ENCODE measurements around the gene RXRG.

The RXRG gene

DNA sequence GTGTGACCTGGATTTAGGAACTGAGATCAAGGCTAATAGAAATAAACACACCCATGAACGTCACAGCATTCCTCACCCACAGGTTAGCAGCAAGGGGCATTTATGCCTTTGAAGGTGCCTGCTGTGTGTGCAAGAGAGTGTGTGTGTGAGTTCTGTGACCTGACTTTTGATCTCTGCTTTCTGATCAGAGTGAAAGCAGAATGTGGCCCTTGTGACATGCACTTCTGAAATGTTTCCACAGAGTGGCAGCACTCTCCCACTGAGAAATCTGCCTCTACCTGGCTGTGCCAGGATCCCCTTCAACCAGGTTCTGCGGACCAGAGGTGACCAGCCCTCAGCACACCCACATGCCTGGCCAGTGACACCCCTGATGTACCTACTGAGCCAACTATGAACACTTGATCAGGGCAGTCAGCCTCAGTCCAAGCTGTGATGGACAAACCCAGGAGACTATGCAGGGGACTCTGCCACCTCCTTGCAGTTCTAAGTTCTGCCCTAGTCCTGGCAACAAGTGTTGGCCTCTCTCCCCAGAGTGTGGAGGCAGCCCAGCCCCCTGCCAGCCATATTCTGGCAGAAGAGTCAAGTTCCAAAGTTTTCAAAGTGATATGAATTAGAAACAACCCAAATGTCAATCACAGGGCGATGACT lies 41.0 kb downstream of the RXRG start:
- no peak overlapping the region for H3K4me3 ChIP-seq (ENCODE audit: low read depth, low read length)
- TF ChIP-seq, protein P1, sequence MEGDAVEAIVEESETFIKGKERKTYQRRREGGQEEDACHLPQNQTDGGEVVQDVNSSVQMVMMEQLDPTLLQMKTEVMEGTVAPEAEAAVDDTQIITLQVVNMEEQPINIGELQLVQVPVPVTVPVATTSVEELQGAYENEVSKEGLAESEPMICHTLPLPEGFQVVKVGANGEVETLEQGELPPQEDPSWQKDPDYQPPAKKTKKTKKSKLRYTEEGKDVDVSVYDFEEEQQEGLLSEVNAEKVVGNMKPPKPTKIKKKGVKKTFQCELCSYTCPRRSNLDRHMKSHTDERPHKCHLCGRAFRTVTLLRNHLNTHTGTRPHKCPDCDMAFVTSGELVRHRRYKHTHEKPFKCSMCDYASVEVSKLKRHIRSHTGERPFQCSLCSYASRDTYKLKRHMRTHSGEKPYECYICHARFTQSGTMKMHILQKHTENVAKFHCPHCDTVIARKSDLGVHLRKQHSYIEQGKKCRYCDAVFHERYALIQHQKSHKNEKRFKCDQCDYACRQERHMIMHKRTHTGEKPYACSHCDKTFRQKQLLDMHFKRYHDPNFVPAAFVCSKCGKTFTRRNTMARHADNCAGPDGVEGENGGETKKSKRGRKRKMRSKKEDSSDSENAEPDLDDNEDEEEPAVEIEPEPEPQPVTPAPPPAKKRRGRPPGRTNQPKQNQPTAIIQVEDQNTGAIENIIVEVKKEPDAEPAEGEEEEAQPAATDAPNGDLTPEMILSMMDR (conservative IDR thresholded peaks at IDR 0.05; ENCODE audit: low read depth, low read length), result peak; percentile 62
- DNase-seq (ENCODE audit: low read depth), result peak; percentile 13

DNA sequence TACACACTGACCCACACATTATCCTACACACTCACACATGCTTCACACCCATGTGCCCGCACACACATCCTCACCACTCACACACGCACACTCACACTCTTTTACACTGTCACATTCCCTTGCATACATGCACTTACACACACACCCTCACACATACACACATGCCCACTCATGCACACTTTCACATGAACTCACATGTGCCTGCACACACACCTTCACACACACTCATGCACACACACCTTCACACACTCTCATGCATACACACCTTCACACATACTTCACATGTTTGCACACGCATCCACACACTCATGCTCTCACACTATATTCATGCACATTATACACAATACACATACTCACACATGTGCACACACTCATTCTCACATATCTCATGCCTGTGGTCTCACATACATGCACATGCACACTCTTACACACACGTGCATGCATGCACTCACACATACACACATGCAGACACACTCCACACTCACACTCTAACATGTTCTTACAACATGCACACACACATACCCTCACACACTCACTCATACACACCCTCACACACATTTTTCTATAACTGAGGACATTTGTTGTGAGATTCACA lies 42.3 kb downstream of the RXRG start:
- no peak overlapping the region for H3K4me3 ChIP-seq (ENCODE audit: low read depth, low read length)
- DNase-seq (ENCODE audit: low read depth), result no peak
- TF ChIP-seq, protein P1 (conservative IDR thresholded peaks at IDR 0.05; ENCODE audit: low read depth, low read length), result no peak

DNA sequence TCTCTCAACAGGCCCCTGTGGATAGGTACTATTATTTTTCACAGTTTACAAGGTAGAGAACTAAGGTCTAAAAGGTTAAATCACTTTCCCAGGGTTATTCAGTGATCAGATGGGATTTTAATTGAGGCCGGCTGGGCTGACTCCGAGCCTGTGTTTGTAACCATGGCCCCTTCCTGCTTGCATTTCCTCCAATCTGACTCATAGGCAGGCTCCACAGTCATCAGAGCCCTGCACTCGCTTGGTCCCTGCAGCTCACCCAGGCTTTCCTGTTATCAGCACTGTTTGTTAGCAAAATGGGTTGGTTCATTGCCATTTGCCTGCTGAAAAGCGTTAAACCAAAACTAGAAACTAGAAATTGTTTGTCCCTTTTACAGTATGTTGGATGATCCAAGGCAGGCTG lies 47.0 kb downstream of the RXRG start:
- TF ChIP-seq, protein P1 (conservative IDR thresholded peaks at IDR 0.05; ENCODE audit: low read depth, low read length), result no peak
- no peak overlapping the region for H3K4me3 ChIP-seq (ENCODE audit: low read depth, low read length)
- peak; percentile 42 for DNase-seq (ENCODE audit: low read depth)

DNA sequence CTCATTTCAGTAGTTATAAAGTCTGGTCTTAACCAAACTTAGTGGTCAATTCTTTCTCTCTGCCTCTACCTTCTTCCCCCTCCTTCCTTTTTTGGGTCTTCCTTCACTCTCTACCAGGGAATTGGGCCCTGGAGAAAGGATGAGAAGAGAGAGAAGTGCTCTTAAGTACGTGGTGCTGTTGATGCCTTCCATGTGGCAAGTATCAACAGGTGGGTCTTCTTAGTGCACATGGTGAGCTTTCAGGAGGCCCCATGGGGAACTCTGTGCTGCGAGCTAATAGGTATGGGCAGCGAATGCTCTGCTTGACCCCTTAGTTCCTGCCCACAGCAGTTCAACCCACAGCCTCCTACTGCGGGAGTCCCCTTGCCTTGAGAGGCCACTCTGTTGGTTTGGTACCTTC lies 49.0 kb downstream of the RXRG start:
- no peak overlapping the region for H3K4me3 ChIP-seq (ENCODE audit: low read depth, low read length)
- DNase-seq (ENCODE audit: low read depth), result no peak
- TF ChIP-seq, protein P1 (conservative IDR thresholded peaks at IDR 0.05; ENCODE audit: low read depth, low read length), result no peak

DNA sequence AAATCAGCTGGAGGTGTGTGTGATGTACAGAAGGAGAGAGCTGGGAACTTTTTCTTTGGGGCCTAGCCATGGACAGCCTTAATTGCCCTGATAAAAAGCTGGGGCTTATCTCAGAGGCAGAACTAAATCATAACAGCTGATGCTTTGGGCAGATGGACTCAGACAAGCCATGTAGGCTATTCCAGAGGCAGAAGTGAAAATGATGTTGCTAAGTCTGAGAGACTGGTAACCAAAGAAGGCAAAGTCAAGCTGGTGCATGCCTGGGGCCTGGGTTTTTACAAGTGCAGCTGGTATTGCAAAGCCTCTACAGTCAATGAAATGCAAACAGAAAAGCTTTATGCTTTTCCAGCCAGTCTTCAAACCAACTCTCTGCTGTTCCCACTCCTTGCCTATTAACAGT lies 49.4 kb downstream of the RXRG start:
- no peak overlapping the region for H3K4me3 ChIP-seq (ENCODE audit: low read depth, low read length)
- DNase-seq (ENCODE audit: low read depth), result no peak
- TF ChIP-seq, protein P1 (conservative IDR thresholded peaks at IDR 0.05; ENCODE audit: low read depth, low read length), result no peak

DNA sequence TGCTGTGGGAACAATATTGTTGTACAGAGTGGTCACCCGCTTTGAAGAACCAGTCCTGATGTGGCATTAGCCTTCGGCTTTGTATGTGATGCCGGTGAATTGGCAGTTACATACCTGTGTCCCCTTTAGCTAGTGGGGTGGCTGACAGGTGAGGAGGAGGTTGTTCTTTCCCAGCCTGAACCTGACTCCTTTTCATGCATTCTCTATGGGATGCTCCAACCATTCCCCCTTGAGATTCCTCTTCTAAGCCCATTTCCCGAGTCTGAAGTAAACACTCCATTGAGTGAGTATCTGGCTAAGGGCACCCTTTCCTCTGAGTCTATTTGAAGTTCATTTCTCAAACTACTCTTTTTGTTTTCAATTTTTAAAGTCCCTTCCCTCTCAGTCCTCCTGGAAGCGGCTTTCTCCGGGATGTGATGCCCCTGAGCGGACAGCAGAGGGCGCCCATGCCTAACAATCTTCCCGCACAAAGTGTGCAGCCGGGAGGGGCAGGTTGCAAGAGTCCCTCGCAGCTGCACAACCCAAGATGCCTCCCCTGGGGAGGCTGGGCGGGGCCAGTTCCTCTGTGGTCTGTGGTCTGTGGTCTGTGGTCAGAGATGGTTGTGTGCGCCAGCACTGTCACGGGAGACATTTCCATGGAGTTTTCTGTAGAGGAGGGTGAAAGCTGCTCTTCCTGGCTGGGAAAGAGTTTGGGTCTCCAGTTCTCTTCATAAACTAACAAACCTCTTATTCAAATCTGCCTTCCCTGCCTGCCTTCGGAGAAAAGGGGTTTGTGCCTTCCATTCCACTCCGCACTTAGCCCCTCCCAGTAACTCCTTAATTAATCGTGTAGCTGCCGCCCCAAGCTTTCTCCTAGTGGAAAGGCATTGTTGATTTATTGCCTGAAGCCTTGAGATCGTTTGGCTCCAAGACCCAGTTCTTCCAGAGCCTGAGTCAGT lies 52.0 kb downstream of the RXRG start:
- H3K4me3 ChIP-seq (ENCODE audit: low read depth, low read length), result no peak overlapping the region
- DNase-seq (ENCODE audit: low read depth), result peak; percentile 98
- TF ChIP-seq, protein P1 (conservative IDR thresholded peaks at IDR 0.05; ENCODE audit: low read depth, low read length), result peak; percentile 96
